ENCODE measurements around the gene KPNA6. TPM values are rescaled to one million over a fixed set of nuclear protein-coding genes. Genes with fewer than 3 reads are reported as not detected.

The KPNA6 gene
- total and polyA plus RNA-seq, 8 donors, result 30.6 to 73.2 (median 35.2) TPM

GRCh38 chr1:32181065-32181464, 73.2 kb downstream of the KPNA6 start:
- DNase-seq (no peak), ATAC-seq (no peak)
- no peaks in the 10 kb centered on the region for H3K9me3 ChIP-seq
- H3K27ac ChIP-seq, result peak overlapping the region in 1 of 2 donors; percentile 95
- peak overlapping the region; percentile 62 to 80 for H3K4me3 ChIP-seq
- H3K27me3 ChIP-seq, result no peaks in the 10 kb centered on the region
- no peak for TF ChIP-seq CTCF (IDR thresholded peaks at IDR 0.05)
- peaks cover 21 to 63% of the 10 kb centered on the region in 2 donors for H3K4me1 ChIP-seq
- intact Hi-C loops (cut with DNase I), result no loop called here
- peaks cover 0 to 46% of the 10 kb centered on the region in 2 donors for H3K36me3 ChIP-seq

GRCh38 chr1:32181563-32181962, 73.7 kb downstream of the KPNA6 start:
- Histone ChIP-seq H3K27me3 (no peaks in the 10 kb centered on the region), H3K9me3 (no peaks in the 10 kb centered on the region), H3K4me3 (peak overlapping the region; percentile 62 to 80), H3K4me1 (peaks cover 21 to 63% of the 10 kb centered on the region in 2 donors), H3K27ac (no peak overlapping the region), H3K36me3 (peaks cover 0 to 51% of the 10 kb centered on the region in 2 donors)
- ATAC-seq (no peak), DNase-seq (no peak)
- TF ChIP-seq CTCF (IDR thresholded peaks at IDR 0.05), result no peak
- intact Hi-C loops (cut with DNase I), result no loop called here

DNA sequence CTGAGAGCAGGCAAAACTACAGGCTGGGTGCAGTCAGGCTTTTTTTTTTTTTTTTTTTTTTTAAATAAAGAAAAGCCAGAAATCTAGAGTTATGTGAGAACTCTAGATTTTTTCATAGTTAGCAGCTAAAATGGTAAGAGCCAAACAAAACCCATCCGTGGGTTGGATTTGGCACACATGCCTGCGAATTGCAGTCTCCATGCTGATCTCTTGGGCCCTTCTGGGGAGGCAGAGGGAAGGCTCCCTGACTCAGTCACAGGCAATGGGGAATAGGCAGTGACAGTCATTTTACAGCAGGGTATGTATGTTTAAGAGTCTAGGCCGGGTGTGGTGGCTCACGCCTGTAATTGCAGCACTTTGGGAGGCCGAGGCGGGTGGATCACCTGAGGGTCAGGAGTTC, 74.2 kb downstream of the KPNA6 start:
- no peak for DNase-seq
- ATAC-seq, result no peak
- intact Hi-C loops (cut with DNase I), result no loop called here
- peak overlapping the region in 1 of 2 donors; percentile 80 for H3K4me3 ChIP-seq
- no peaks in the 10 kb centered on the region for H3K27me3 ChIP-seq
- no peaks in the 10 kb centered on the region for H3K9me3 ChIP-seq
- TF ChIP-seq CTCF (IDR thresholded peaks at IDR 0.05), result no peak
- H3K27ac ChIP-seq, result no peak overlapping the region
- H3K4me1 ChIP-seq, result peaks cover 21 to 63% of the 10 kb centered on the region in 2 donors
- H3K36me3 ChIP-seq, result peaks cover 0 to 55% of the 10 kb centered on the region in 2 donors

DNA sequence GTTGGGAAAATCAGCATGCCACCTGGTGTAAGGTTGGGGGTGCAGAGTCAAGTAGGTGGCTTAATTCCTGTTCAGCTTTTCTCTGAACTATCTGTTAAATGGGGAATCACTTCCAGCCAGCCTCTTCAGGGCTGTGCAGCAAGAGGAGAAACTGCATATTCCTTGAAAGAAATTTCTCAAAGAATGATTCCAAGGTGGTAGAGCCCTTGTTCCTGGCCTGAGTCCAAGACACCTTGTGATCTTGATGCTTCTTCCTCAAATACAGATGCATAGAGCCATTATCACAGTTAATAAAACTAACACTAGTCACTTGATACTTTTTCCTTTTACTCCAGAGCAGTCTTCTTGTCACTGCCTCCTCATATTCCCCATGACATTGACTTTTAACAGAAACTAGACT, 76.8 kb downstream of the KPNA6 start:
- DNase-seq (no peak), ATAC-seq (no peak)
- no peaks in the 10 kb centered on the region for H3K9me3 ChIP-seq
- H3K27ac ChIP-seq, result no peak overlapping the region
- H3K4me3 ChIP-seq, result no peak overlapping the region
- no peaks in the 10 kb centered on the region for H3K27me3 ChIP-seq
- no peak for TF ChIP-seq CTCF (IDR thresholded peaks at IDR 0.05)
- intact Hi-C loops (cut with DNase I), result no loop called here
- H3K36me3 ChIP-seq, result peaks cover 9 to 81% of the 10 kb centered on the region in 2 donors
- H3K4me1 ChIP-seq, result peaks cover 13 to 48% of the 10 kb centered on the region in 2 donors

- intact Hi-C loops (cut with DNase I), result no loop called here
- peaks cover 9 to 96% of the 10 kb centered on the region in 2 donors for H3K36me3 ChIP-seq
- no peak for ATAC-seq
Observed at GRCh38 chr1:32186077-32186476, 78.2 kb downstream of the KPNA6 start.

More at GRCh38 chr1:32186077-32186476, 78.2 kb downstream of the KPNA6 start:
- Histone ChIP-seq H3K9me3 (no peaks in the 10 kb centered on the region), H3K27me3 (no peaks in the 10 kb centered on the region), H3K4me3 (no peak overlapping the region), H3K4me1 (peaks cover 10 to 40% of the 10 kb centered on the region in 2 donors), H3K27ac (no peak overlapping the region)
- no peak for TF ChIP-seq CTCF (IDR thresholded peaks at IDR 0.05)
- no peak for DNase-seq

All from left lung (tissue), 10 donors.